Measurements from ENCODE around the gene ZNHIT3. TPM values are rescaled to one million over a fixed set of nuclear protein-coding genes. Genes with fewer than 3 reads are reported as not detected.
"Not testable (repeated sequence)": the region's sequence is repeated elsewhere in the genome, so short reads cannot be mapped to it uniquely, and the experiment has no call there.

The ZNHIT3 gene
- total RNA-seq, 6 donors from 2014 or later: 7.7 to 26.0 (median 21.6) TPM

DNA sequence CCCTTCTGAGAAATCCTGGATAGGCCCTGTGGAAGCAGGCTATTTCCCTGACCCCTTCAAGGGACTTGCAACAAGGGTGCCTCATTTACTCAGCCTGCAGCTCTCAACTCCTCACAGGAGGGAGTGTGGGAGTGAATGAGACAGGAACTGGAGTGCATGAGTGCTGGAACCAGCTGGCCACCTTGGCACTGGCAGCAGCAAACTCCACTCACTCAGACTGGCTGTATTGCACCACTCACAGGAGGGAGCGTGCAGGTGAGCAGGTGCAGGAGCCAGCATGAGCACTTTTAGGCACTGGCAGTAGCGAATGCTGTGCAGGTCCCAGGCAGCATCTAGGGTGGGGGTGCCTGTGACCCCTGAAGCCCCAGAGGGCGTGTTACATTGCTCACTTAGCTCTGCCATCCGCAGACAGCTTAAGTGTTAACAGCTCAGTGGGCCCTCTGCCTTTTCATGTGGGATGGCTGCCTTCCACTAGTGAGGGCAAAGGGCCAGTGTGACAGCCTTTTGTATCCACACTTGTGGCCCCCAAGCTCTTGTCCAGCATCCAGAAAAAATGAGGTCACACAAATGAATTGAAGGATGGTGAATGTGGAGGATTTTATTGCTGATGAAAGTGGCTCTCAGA is 11.0 kb upstream of the ZNHIT3 start:
- Histone ChIP-seq H3K27ac (no peak overlapping the region), H3K36me3 (no peaks in the 10 kb centered on the region), H3K27me3 (no peaks in the 10 kb centered on the region), H3K4me1 (no peaks in the 10 kb centered on the region), H3K4me3 (no peak overlapping the region), H3K9me3 (no peaks in the 10 kb centered on the region)
- ATAC-seq (ENCODE audit: low FRiP score in 2 of 2): no peak
- DNase-seq: no peak
- 63 to 86% methylated on average over 1 to 4 of the region's 4 CpGs for WGBS, 2 donors
- TF ChIP-seq, protein P1, sequence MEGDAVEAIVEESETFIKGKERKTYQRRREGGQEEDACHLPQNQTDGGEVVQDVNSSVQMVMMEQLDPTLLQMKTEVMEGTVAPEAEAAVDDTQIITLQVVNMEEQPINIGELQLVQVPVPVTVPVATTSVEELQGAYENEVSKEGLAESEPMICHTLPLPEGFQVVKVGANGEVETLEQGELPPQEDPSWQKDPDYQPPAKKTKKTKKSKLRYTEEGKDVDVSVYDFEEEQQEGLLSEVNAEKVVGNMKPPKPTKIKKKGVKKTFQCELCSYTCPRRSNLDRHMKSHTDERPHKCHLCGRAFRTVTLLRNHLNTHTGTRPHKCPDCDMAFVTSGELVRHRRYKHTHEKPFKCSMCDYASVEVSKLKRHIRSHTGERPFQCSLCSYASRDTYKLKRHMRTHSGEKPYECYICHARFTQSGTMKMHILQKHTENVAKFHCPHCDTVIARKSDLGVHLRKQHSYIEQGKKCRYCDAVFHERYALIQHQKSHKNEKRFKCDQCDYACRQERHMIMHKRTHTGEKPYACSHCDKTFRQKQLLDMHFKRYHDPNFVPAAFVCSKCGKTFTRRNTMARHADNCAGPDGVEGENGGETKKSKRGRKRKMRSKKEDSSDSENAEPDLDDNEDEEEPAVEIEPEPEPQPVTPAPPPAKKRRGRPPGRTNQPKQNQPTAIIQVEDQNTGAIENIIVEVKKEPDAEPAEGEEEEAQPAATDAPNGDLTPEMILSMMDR (IDR thresholded peaks at IDR 0.05): no peak
- TF ChIP-seq EP300 (IDR thresholded peaks at IDR 0.05) (no peak), POLR2AphosphoS5 (IDR thresholded peaks at IDR 0.05) (no peak), POLR2A (IDR thresholded peaks at IDR 0.05) (no peak)

DNA sequence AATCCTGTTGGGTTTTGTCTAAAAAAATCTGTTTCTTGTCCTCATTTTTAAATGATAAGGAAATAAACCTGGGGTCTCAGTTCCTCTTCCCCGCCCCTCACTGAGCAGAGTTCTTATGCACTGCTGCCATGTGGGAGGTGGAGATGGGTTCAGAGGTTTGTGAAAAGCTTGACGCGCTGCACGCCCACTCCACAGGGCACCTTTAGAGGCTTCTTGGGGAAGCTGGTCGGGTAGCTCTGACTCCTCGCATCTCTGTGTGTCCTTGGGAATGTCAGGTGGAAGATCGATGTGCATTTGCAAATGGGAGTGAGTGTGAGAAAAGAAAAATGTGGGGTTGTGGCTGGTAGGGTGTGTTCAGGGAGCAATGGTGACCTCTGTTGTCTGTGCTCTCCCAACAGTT is 4.7 kb upstream of the ZNHIT3 start:
- ATAC-seq (ENCODE audit: low FRiP score in 2 of 2) (no peak), DNase-seq (no peak)
- Histone ChIP-seq H3K4me3 (no peak overlapping the region), H3K27me3 (peaks cover 0 to 2% (median 0%) of the 10 kb centered on the region in 4 donors), H3K4me1 (peaks cover 14 to 20% (median 18%) of the 10 kb centered on the region in 4 donors), H3K27ac (no peak overlapping the region), H3K36me3 (no peaks in the 10 kb centered on the region), H3K9me3 (no peaks in the 10 kb centered on the region)
- 72 to 78% methylated on average over 7 of the region's 7 CpGs for WGBS, 2 donors
- no peak for TF ChIP-seq EP300 (IDR thresholded peaks at IDR 0.05)
- no peak for TF ChIP-seq POLR2AphosphoS5 (IDR thresholded peaks at IDR 0.05)
- TF ChIP-seq, protein P1 (IDR thresholded peaks at IDR 0.05): no peak

DNA sequence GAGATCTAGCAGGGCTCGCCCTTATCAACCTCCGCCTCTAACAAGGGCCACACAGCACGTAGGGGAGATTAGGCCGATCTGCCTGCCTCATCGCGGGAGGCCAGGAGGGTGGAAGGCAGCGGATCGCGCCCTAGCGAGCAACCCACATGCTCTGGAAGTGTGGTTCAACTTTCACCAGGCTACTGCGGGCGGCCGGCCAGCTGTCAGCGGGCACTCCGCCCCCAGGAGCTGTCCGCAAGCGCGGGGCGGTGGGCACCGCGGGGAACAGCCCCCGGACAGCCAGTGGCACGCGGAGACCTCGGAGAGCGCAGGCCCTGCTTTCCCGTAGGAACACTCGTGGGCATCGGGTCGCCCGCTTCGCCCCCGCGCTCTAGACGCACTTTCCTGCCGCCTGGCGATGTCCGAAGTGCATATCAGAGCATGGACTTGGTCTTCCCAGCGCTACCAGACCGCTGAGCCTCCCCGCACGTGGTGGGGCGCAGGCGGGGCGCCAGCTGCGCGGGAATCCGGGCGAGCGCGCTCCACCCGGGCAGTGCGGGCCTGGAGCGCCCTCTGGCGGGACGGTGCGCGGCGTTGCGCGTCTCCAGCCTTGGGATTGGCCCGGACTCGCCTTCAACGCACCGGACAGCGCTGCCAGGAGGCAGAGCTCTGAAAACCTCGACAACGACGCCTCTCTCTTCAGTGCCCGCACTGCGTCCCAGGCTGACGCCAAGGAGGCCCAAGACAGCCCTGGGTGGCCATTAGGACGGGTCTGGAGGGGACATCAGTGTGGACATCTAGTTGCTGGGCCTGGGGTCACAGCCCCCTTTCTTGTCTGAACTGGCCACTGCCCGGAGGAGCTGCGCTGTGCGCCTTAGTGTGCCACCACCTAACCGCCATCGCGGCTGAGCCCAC is 3.6 kb upstream of the ZNHIT3 start:
- Histone ChIP-seq H3K36me3 (no peaks in the 10 kb centered on the region), H3K4me3 (peak overlapping the region; percentile 39 to 55 (median 47)), H3K27ac (peak overlapping the region in 1 of 4 donors; percentile 18), H3K27me3 (peaks cover 0 to 2% (median 0%) of the 10 kb centered on the region in 4 donors), H3K9me3 (no peaks in the 10 kb centered on the region), H3K4me1 (peaks cover 21 to 28% (median 26%) of the 10 kb centered on the region in 4 donors)
- WGBS, 2 donors: 9 to 10% methylated on average over 13 to 42 of the region's 79 CpGs
- TF ChIP-seq, protein P1 (IDR thresholded peaks at IDR 0.05): peak; percentile 86 to 98 (median 96)
- TF ChIP-seq POLR2A (IDR thresholded peaks at IDR 0.05): no peak
- ATAC-seq (ENCODE audit: low FRiP score in 2 of 2) (peak; percentile 90 to 94), DNase-seq (peak; percentile 86 to 98)

GRCh38 chr17:36484021-36484420 is 2.5 kb upstream of the ZNHIT3 start:
- ATAC-seq (ENCODE audit: low FRiP score in 2 of 2); DNase-seq; H3K27ac ChIP-seq; H3K4me3 ChIP-seq; H3K27me3 ChIP-seq; H3K9me3 ChIP-seq; H3K36me3 ChIP-seq: not testable (repeated sequence)
- 87 to 89% methylated on average over 7 of the region's 7 CpGs for WGBS, 2 donors
- H3K4me1 ChIP-seq: peaks cover 25 to 38% (median 31%) of the 10 kb centered on the region in 4 donors

DNA sequence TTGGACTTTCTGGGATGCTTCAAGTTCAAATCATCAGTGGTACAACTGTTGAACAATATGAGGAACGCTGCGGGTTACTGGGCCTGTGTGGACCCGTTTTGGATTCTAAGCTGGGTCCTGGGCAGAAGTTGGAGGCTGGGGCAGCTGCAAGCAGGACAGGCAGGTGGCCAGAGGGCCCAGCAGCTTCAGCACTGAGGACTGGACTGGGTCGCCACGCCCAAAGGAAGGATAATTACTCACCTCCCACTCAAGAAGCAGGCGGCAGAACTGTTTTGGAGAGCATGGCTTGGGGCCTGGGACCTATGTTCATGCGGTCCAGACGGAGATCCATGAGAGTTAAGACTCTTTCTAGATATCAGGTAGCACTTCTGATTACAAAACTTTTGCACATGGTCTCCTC is 1.5 kb upstream of the ZNHIT3 start:
- TF ChIP-seq, protein P1 (IDR thresholded peaks at IDR 0.05): no peak
- no peak for TF ChIP-seq EP300 (IDR thresholded peaks at IDR 0.05)
- DNase-seq: no peak
- WGBS, 2 donors: 92 to 100% methylated on average over 5 to 8 of the region's 8 CpGs
- no peak overlapping the region for H3K4me3 ChIP-seq
- no peak overlapping the region for H3K27ac ChIP-seq
- no peak for ATAC-seq (ENCODE audit: low FRiP score in 2 of 2)
- peaks cover 25 to 39% (median 31%) of the 10 kb centered on the region in 4 donors for H3K4me1 ChIP-seq
- H3K9me3 ChIP-seq: no peaks in the 10 kb centered on the region
- H3K27me3 ChIP-seq: peaks cover 0 to 2% (median 0%) of the 10 kb centered on the region in 4 donors
- H3K36me3 ChIP-seq: no peaks in the 10 kb centered on the region
